NCI-H2081 (cell line): ENCODE results near the gene DOHH.
"Not testable (repeated sequence)": the region's sequence is repeated elsewhere in the genome, so short reads cannot be mapped to it uniquely, and the experiment has no call there.

Experiments
- DNase-seq, 2 experiments: peaks; one replicate each; lab custom pipeline; 2025; lab: John Stamatoyannopoulos, UW

Gene DOHH

DNA sequence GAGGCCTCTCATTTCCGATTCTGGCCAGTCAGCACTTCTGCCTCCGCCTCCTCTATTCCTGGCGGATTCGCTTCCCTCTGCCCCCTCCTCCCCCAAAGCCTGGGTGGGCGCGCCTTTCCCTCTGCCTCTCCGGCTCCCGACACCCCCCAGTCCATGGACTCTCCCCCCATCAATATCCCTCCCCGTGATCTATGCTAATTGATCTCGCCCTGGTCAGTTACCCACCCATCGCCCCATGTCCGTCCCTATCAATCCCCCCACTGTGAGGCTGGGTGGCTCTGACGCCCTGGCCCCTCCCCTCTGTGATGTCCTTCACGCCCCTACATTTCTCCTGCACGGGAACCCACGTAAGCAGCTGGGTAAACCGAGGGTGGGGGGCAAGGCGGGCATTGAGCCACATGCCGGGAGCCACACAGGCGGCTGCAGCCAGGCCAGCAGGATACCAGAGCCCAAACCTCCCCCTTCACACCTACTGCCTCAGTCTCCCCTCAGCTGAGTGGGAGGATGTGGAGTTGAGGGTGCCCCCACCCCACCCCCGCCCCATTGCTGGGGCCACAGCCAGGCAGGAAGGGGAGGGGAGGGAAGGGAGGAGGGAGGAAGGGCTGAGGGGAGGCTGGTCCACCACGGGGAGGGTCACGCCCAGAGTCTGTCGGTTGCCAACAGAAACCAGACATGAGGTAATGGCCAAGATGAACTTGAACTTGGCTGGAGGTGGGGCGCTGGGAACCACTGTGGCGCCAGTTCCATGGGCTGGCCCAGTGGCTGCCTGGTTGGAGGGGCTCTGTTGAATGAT lies 41.2 kb downstream of the DOHH start:
- DNase-seq, result no peak

DNA sequence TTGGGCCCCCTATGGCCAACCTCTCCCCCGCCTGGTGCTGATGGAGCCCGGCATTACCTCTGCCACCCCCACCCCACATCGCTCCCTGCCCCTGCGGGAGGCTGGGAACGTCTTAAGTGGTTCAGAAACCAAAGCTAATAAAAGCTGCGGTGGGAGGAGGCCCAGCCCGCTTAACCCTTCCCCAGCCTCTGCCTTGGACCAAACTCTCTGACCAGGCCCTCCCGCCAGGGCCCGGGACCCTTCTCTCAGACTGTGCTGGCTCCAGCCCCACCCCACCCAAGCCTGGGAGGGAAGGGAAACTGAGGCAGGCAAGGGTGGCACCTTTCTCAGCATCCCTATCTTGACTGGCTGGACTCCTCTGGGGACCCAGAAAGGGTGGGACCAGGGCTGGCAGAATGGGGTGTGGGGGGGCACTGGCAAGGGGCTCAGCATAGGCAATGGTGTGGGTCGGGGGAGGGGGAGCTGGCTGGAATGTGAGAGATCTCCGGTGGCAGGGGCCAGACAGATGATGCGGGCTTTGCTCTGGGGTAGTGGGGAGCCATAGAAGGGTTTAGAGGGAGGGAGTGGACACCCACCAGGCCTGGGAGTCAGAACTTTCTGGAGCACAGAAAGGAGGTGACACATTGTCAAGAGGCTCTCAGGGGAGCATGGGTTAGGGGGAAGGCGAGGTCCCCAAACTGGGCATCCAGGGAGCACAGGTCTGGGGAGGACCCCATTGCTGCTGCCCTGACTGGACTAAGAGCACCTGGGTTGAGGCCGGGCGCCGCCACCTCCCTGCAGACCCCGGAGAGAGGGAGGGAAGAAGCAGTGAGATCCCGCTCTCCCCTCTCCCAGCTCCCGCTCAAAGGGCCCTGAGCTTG lies 42.0 kb downstream of the DOHH start:
- no peak for DNase-seq

DNA sequence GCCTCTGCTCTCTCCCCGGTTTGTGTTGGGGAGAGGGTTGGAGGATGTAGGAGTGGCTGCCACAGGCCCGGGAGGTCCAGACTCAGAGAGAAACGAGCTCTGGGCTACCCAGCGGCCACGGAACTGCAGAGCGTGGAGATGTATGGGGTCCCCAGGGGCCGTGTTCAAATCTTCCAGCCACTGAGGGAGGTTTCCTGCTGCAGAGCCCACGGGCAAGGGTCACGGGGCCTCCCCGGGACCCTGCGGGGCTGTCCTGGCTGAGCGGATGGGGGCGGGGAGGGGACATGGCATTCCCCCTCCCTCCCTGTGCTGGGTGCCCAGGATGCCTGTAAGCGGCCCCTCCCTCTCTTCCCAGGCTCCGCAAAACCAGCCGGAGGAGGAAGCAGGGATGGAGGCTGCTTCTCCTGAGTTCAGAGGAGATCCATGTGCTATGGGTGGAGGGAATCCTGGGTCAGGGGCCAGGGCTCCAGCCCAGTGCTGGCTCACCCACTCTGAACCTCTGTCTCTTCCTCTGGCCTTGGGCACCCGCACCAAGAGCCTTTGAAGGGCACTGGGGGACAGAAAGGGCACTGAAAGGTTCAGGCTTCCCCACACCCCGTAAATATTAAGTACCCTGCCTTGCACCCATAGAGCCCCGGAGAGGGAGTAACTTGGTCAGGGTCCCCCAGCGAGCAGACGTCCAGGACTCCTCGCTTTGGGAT lies 42.8 kb downstream of the DOHH start:
- DNase-seq, result no peak

DNA sequence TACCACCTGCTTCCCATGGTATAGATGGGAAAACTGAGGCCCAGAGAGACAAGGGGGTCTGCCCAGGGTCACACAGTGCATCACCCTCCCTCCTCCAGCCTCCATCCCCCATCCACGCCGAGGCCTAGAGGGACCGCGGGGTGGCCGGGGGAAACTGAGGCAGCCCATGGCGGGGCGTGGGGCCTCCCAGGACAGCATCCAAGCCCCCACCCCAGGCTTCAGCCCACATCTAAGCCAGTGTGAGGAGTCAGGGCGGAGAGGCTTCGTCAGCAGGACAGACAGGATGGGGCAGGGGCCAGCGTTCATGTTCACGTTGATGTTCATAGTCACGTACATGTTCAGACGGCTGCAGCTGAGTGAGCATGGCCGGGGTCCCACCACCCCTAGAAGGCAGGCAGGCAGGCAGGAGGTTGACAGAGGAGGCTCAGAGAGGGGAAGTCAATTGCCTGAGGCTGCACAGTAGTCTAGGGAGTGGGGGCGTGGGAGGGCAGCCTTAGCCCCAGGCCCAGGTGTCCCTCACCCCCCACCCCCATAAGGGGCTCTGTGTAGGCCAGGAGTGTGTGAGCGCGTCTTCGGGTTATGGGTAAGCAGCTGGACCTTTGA lies 43.4 kb downstream of the DOHH start:
- no peak for DNase-seq

DNA sequence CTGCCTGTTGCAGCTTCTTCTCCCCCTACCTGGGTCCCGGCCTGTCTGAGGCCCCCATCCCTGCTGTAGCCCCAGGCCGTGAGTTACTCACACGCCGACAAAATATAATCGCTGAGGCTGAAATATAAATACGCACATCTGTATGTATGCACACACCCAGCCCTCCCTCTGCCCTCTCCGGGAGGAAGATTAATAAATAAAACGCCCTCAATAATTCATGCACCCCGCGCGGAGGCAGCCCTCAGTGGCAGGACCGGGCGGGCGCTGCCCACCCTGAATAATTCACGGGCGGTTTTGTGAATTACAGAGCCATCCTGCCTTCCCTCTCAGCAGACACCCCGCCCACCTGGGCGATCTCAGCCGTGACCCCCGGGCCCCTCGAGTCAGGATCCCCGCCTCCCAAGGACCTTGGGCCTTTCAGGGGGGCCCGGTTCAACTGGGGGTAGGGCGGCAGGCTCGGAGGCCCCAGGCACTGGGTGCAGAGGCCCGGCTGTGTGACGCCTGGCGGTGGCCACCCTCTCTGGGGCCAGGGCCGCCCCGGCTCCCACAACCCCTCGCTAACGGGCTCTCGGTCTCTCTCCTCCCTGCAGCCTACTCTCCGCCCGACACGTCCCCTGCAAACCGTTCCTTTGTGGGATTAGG lies 44.4 kb downstream of the DOHH start:
- no peak for DNase-seq

DNA sequence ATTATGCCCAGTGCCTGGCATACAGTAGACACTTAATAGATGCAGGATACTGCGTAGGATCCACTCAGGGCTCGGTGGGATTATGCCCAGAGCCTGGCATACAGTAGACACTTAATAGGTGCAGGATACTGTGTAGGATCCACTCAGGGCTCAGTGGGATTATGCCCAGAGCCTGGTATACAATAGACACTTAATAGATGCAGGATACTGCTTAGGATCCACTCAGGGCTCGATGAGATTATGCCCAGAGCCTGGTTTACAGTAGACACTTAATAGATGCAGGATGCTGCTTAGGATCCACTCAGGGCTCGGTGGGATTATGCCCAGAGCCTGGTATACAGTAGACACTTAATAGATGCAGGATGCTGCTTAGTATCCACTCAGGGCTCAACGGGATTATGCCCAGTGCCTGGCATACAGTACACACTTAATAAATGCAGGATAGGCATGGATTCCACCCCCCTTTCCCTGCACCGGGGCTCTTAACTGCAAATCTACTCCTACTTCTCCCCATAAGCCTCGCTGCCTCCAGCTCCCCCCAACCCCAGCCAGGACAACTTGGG lies 45.0 kb downstream of the DOHH start:
- no peak for DNase-seq

DNA sequence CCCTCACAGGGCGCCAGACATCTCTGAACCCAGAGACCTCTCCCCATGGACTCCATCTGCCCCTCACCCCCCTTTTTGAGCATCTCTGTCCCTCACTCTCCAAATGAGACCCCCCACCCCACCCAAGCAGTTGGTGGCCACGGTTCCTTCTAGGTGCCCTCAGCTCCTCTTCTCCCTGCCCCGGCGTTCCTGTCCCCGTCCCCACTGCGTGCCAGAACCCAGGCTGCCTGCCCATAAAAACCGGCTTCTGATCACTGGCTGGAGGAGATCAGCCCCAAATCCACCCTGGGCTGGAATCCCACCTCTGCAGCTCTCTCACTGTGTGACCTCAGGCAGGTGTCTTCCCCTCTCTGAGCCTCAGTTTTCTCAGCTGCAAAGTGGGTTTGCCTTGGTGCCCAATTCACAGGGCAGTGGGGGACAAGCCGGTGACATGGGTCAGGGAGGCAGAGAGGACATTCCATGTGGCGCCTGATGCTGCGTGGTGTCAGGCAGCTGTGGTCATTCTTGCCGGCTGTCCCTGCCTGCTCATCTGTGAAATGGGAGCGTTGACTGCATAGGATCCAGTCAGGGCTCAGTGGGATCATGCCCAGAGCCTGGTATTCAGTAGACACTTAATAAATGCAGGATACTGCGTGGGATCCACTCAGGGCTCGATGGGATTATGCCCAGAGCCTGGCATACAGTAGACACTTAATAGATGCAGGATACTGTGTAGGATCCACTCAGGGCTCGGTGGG lies 45.6 kb downstream of the DOHH start:
- no peak for DNase-seq

DNA sequence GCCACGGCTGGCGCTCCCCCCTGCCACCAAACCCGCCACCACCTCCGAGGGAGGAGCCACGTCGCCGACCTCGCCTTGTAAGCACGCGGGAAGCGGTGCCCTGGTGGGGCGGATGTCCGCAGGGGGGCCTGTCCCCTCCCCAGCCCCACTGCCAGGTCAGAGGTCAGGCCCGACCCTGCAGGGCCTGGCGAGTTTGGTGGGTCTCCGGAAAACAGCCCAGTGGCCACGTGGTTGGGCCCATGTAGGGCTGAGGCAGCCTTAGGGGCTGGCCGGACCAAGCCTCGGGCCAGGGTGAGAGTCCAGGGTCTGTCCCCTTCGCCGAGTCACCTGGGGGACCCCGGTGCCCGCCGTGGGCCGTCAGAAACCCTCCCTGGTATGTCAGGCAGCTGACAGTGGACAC lies 46.6 kb downstream of the DOHH start:
- no peak for DNase-seq

DNA sequence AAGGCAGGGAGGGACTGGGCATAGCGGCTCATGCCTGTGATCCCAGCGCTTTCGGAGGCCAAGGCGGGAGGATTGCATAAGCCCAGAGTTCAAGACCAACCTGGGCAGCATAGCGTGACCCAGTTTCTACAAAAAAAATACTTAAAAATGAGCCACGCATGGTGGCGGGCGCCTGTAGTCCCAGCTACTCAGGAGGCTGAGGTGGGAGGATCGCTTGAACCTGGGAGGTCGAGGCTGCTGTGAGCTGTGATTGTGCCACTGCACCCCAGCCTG lies 47.6 kb downstream of the DOHH start:
- DNase-seq, result not testable (repeated sequence)

DNA sequence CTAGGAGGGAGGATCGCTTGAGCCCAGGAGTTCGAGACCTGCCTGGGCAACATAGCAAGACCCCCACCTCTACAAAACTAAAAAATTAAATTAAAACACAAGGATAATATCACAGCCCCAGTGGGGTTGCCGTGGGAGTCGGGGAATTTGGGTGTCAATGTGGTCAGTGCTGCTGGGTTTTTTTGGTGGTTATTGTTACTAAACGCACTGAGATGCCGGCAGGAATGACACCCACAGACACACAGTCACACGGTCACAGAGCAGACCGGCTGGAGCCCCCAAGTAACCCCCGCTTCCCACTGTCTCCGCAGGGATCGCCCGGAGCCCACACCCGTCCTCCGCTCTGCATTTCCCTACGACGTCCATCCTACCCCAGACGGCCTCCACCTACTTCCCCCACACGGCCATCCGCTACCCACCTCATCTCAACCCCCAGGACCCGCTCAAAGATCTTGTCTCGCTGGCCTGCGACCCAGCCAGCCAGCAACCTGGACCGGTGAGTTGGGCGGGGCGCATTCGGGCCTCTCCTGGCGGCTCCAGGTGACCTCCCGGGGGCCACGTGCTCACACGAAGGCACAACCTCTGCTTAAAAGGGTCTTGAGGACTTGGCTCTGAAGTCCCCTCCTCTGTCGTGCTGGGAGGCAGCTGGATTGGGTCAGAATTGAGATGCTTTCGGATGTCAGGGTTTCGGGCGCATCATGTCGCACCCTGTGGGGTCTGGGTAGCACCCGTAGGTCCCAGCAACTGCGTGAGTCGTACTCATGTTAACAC lies 48.1 kb downstream of the DOHH start:
- DNase-seq, result no peak

DNA sequence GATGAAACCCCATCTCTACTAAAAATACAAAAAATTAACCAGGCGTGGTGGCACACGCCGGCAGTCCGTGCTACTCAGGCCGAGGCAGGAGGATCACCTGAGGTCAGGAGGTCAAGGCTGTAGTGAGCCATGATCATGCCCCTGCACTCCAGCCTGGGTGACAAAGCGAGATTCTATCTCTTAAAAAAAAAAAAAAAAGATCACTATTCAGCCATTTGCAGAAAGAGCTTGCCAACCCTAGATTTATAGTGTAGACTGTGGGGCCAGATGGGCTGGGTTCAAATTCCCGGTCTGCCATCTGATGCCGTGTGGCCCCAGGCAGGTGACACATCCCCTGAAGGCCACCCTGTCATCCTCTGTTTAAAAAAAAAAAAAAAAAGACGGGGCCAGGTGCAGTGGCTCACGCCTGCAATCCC lies 49.0 kb downstream of the DOHH start:
- DNase-seq, result no peak

DNA sequence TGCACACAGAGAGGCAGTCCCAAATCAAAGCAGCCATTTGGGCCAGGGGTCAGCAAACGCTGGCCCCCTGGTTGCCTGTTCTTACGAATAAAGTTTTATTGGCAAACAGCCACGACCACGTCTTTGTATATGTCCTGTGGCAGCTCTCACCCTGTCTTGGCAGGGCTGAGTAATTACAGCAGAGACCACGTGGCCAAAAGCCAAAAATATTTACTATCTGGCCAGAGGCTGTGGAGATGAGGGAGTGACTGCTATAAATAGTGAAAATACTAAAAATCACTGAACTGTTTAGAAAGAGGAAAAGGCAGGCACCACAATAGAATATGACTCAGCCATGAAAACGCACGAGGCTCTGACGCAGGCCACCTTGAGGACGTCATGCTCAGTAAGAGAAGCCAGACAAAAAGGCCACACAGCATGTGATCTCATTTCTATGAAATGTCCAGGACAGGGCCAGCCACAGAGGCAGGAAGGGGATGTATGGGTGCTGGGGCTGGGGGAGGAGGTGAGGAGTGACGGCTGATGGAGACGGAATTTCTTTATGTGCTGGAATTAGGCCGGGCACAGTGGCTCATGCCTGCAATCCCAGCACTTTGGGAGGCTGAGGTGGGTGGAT lies 49.6 kb downstream of the DOHH start:
- DNase-seq, result no peak

DNA sequence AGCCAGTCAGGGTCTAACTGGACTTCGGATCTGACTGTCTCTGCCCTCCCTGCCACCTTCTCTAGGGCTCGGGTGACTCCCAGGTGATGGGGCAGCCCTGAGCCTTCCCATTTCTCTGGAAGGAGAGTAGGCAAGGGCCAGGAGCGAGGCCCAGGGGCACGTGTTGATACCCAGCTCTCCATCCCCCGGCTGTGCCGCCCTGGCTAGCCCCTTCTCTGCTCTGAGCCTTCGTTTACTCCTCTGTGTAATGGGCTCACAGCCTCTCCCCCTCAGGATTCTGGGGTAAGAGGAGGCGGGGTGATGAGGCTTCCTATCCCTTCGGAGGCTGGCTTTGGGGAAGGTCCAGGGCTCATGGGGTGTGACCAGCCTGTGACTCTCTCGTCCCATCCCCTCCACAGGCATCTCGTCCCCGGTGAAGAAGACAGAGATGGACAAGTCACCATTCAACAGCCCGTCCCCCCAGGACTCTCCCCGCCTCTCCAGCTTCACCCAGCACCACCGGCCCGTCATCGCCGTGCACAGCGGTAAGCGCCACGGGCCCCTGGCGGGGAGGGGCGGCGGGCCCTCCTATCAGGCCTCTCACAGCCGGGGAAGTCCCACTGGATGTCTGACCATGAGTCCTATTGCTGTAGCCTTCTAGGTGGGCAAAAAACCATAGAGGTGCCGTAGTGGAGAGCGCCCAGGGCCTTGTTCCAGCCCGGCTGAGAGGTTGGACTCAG lies 51.7 kb downstream of the DOHH start:
- DNase-seq, result no peak

DNA sequence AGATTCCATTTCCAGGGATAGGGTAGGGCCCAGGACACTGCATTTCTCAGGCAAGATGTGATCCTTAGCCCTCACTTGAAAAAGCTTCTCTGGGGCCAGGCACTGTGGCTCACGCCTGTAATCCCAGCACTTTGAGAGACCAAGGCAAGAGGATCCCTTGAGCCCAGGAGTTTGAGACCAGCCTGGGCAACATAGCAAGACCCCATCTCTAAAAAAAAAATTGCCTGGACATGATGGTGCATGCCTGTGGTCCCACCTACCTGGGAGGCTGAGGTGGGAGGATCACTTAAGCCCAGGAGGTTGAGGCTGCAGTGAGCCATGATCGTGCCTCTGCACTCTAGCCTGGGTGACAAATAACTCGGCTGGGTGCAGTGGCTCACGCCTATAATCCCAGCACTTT lies 53.8 kb downstream of the DOHH start:
- not testable (repeated sequence) for DNase-seq

DNA sequence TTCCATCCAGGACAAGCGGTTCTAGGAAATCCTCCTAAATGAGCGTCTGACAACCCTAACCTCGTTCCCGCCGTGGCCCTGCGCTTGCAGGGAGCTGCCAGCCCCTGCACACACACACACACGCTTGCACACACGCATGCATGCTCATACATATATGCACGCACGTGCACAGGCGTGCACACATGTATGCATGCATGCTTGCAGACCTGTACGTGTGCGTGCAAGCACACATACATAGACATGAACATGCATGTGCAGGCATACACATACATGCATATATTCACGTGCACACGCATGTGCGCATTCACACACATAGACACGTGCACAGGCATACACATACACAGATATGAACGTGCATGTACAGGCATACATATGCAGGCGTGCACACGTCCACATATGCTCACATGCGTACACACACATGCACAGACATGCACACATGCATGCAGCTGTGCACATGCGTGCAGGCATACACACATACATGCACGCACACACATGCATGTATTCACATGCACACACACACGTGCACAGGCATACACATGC lies 55.7 kb downstream of the DOHH start:
- DNase-seq, result no peak

DNA sequence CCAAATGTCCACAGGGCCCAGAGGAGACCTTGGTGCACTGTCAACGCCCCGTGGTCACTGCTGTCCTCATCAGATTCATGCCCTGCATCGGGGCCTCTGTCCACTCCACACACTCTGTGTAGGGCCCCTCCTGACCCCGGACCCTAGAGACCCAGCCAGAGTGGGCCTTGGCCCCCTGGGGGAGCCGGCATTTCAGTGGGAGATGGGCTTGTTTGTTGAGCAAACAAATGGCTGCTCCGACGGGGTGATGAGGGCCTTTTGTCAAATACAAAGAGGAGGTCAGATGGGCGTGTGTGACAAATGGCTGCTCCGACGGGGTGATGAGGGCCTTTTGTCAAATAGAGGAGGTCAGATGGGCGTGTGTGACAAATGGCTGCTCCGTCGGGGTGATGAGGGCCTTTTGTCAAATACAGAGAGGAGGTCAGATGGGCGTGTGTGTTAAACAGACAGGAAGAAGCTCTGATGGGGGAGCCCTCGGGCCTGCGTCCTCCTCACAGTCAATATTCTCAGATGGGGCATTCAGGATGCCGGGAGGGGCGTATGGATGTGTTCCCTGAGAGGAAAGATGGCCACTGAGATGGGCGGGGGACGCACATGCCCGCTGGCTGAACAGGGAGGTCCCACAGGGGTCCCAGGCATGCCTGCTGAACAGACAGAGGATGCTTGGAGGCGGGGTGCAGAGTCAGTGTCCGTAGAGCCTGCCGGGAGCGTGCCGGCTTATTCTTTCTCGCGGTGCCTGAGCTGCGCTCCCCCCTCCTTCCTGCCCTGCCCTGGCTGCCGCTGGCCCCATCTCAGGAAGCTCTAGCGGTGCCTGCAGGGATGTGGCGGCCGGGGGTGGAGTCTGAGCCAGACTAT lies 56.4 kb downstream of the DOHH start:
- no peak for DNase-seq

DNA sequence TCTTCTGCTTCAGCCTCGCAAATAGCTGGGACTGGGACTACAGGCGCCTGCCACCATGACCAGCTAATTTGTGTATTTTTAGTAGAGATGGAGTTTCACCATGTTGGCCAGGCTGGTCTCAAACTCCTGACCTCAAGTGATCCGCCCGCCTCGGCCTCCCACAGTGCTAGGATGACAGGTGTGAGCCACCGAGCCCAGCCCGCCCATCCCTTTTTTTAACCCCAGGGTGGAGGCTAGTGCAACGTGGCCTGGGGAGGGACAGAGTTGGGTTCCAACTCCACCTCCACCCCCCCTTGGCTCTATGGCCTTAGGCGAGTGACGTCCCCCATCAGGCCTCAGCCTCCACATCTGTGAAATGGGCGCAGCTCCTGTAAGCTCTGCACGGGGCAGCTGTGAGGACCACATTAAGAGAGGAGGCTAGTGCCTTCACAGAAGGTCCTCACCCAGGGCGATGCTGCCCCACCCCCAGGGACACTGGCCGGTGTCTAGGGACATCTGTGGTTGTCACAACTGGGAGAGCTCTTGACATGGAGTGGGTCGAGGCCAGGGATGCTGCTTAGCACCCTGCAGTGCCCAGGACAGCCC lies 57.9 kb downstream of the DOHH start:
- no peak for DNase-seq

DNA sequence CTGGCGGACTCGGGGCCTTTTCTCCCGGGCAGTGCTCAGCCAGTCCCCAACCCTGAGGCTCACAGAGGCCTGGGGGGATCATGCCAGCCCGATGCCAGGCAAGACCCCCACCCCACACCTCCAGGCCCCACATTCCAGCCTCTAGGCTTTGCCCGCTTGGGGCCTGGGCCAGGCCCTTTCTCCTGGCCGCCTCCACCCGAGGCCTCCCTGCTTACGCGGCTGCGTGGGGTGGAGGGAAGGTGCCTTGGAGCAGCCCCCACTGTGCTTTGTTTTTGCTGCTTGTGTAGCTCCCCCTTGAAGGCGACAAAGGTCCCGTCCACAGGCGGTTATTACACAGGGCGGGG lies 58.5 kb downstream of the DOHH start:
- no peak for DNase-seq
